Liver (tissue), 3 donors: ENCODE measurements around the gene DSCAM.

Source experiments
- HNF4A ChIP-seq, 2 donors: conservative IDR thresholded peaks; 2 replicates each; pipeline ENCODE4 v1.6.1; 2016; ENCODE audit warnings: antibody characterized with exemption in 2 of 2, mild to moderate bottlenecking in 2 of 2
- HNF4G ChIP-seq: IDR thresholded peaks from 2 replicates; pipeline ENCODE4 v1.6.1; 2016; ENCODE audit warnings: antibody characterized with exemption
- TAF1 ChIP-seq: conservative IDR thresholded peaks from 2 replicates; pipeline ENCODE4 v1.6.1; 2016; ENCODE audit warnings: antibody characterized with exemption, mild to moderate bottlenecking
- TF ChIP-seq, protein P1 (sequence below): fragments of 150-350 bp; IDR thresholded peaks from 2 replicates; pipeline ENCODE4 v1.5.1; 2017; ENCODE audit warnings: improper control_type of control experiment, low read depth, low read length; ENCODE audit not compliant: missing input control
- TF ChIP-seq, protein P2 (sequence below): IDR thresholded peaks from 2 replicates; pipeline ENCODE4 v1.6.1; 2016; ENCODE audit warnings: antibody characterized with exemption, mild to moderate bottlenecking
- TF ChIP-seq, protein P3 (sequence below): IDR thresholded peaks from 2 replicates; pipeline ENCODE4 v1.6.1; 2016; ENCODE audit warnings: antibody characterized with exemption
- donor health status: healthy.
- donor health status: healthy.

DNA sequence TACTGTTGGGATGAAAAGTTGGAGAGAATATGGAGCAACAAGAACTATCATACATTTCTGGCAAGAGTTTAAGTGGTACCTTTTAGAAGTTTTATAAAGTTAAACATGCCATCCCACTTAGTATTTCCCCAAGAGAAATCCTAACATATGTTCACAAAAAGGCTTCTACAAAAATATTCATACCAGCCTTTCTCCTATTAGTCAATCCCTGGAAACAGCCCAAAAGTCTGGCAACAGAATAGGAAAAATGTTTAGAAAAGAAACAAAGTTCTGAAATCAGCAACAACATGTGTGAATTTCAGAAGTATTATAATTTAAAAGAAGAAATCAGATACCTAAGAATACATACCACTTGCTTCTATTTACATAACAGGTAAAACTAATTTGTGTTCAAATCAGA is 271.0 kb downstream of the DSCAM start:
- TF ChIP-seq, protein P1, sequence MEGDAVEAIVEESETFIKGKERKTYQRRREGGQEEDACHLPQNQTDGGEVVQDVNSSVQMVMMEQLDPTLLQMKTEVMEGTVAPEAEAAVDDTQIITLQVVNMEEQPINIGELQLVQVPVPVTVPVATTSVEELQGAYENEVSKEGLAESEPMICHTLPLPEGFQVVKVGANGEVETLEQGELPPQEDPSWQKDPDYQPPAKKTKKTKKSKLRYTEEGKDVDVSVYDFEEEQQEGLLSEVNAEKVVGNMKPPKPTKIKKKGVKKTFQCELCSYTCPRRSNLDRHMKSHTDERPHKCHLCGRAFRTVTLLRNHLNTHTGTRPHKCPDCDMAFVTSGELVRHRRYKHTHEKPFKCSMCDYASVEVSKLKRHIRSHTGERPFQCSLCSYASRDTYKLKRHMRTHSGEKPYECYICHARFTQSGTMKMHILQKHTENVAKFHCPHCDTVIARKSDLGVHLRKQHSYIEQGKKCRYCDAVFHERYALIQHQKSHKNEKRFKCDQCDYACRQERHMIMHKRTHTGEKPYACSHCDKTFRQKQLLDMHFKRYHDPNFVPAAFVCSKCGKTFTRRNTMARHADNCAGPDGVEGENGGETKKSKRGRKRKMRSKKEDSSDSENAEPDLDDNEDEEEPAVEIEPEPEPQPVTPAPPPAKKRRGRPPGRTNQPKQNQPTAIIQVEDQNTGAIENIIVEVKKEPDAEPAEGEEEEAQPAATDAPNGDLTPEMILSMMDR: no peak
- TF ChIP-seq, protein P2, sequence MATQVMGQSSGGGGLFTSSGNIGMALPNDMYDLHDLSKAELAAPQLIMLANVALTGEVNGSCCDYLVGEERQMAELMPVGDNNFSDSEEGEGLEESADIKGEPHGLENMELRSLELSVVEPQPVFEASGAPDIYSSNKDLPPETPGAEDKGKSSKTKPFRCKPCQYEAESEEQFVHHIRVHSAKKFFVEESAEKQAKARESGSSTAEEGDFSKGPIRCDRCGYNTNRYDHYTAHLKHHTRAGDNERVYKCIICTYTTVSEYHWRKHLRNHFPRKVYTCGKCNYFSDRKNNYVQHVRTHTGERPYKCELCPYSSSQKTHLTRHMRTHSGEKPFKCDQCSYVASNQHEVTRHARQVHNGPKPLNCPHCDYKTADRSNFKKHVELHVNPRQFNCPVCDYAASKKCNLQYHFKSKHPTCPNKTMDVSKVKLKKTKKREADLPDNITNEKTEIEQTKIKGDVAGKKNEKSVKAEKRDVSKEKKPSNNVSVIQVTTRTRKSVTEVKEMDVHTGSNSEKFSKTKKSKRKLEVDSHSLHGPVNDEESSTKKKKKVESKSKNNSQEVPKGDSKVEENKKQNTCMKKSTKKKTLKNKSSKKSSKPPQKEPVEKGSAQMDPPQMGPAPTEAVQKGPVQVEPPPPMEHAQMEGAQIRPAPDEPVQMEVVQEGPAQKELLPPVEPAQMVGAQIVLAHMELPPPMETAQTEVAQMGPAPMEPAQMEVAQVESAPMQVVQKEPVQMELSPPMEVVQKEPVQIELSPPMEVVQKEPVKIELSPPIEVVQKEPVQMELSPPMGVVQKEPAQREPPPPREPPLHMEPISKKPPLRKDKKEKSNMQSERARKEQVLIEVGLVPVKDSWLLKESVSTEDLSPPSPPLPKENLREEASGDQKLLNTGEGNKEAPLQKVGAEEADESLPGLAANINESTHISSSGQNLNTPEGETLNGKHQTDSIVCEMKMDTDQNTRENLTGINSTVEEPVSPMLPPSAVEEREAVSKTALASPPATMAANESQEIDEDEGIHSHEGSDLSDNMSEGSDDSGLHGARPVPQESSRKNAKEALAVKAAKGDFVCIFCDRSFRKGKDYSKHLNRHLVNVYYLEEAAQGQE: no peak
- TF ChIP-seq, protein P3, sequence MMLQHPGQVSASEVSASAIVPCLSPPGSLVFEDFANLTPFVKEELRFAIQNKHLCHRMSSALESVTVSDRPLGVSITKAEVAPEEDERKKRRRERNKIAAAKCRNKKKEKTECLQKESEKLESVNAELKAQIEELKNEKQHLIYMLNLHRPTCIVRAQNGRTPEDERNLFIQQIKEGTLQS: no peak
- TF ChIP-seq TAF1 (no peak), HNF4G (no peak), HNF4A (conservative IDR thresholded peaks at IDR 0.05) (no peak)
